Naive B cell (primary cell): ENCODE data around the gene CXCL9. TPM values are rescaled to one million over a fixed set of nuclear protein-coding genes. Genes with fewer than 3 reads are reported as not detected.
A peak's percentile ranks its signal among the peaks of the same experiment; 100 is the strongest.
"Not testable (repeated sequence)": the region's sequence is repeated elsewhere in the genome, so short reads cannot be mapped to it uniquely, and the experiment has no call there.

Experiments
- ATAC-seq, 2 donors: fragments of 150-1000 bp; cut with Tn5 transposase; 2 replicates each; pipeline ENCODE4 v1.10.0; 2021; ENCODE audit warnings: low read depth in 2 of 2, mild to moderate bottlenecking in 2 of 2, moderate library complexity in 2 of 2
- DNase-seq: peaks from one replicate; pipeline ENCODE4 v3.0.0; 2022
- H3K27ac Mint-ChIP-seq, 6 donors: one replicate each; pipeline ENCODE4 v1.8.0; 2020 to 2022; ENCODE audit warnings: mild to moderate bottlenecking in 6 of 6, mixed read lengths in 6 of 6, moderate library complexity in 5 of 6, inconsistent platforms in 2 of 6
- H3K27me3 Mint-ChIP-seq, 3 donors: one replicate each; pipeline ENCODE4 v1.8.0; 2021 to 2022; ENCODE audit warnings: mixed read lengths in 3 of 3, mild to moderate bottlenecking in 1 of 3
- H3K36me3 Mint-ChIP-seq, 2 donors: one replicate each; pipeline ENCODE4 v1.8.0; 2020 to 2022; ENCODE audit warnings: mixed read lengths in 2 of 2, inconsistent platforms in 1 of 2, mild to moderate bottlenecking in 1 of 2
- H3K4me1 Mint-ChIP-seq, 3 donors: one replicate each; pipeline ENCODE4 v1.8.0; 2020 to 2022; ENCODE audit warnings: mixed read lengths in 3 of 3, inconsistent platforms in 1 of 3, mild to moderate bottlenecking in 1 of 3, moderate library complexity in 1 of 3
- H3K4me3 Mint-ChIP-seq, 8 donors: one replicate each; pipeline ENCODE4 v1.8.0; 2020 to 2022; ENCODE audit warnings: mild to moderate bottlenecking in 8 of 8, mixed read lengths in 8 of 8, moderate library complexity in 8 of 8, inconsistent platforms in 2 of 8
- H3K9me3 Mint-ChIP-seq, 7 donors: one replicate each; pipeline ENCODE4 v1.8.0; 2020 to 2022; ENCODE audit warnings: mixed read lengths in 7 of 7, mild to moderate bottlenecking in 5 of 7, inconsistent platforms in 2 of 7, moderate library complexity in 1 of 7
- polyA plus RNA-seq, 6 donors: library from polyadenylated mRNA; unstranded; fragments of 300-500 nt; fragmentation: Illumina TruSeq; gene quantifications; one replicate each; pipeline ENCODE4 v1.2.3, GENCODE V29; 2021; ENCODE audit warnings: low read depth in 6 of 6

The CXCL9 gene
- polyA plus RNA-seq = not detected

DNA sequence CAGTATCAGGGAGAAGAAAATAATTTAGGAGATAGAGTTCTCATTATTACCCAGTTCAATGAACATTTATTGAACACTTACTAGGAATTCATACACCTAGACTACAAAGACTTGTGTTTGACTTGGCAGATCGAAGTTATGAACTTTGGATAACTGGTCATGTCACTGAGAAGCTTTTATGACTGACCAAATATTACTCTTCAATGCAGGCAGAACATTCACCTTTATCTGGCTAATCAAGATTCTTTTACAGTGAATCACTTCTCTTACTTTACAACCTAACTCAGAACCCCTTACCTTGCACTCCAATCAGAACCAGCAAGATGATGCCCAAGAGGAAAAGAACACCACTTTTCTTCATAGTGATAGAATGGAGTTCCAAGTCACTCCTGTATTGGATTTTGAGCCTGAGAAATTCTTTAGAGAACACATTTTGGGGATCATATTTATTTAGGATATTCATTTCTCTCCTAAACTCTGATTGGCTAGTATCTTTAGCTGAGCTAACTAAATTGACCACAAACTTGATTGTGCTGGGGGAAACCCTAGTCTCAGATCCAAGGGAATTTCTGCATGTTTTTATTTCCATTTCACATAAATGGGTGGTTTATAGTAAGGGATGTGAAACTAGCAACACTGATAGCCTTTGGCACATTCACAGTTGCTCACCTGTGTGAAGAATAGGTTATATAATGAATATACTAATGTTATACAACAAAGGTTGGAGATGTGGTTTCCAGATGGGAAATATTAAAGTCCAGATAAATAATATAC lies at the start of gene CXCL9:
Gene CXCL9, minus strand, starts transcription at position 421 of the 774 bp plus-strand sequence. Its CDS starts 60 bp downstream, at position 361.
- Mint-ChIP-seq H3K36me3 (no peaks in the 10 kb centered on the region), H3K4me3 (no peak within 1 kb of the TSS), H3K27ac (peak within 1 kb of the TSS in 1 of 6 donors; percentile 59), H3K9me3 (no peaks in the 10 kb centered on the region), H3K4me1 (peaks cover 0 to 10% (median 6%) of the 10 kb centered on the region in 3 donors), H3K27me3 (peaks cover 3 to 16% (median 8%) of the 10 kb centered on the region in 3 donors)
- DNase-seq (no peak), ATAC-seq (peak; percentile 30 to 32)

DNA sequence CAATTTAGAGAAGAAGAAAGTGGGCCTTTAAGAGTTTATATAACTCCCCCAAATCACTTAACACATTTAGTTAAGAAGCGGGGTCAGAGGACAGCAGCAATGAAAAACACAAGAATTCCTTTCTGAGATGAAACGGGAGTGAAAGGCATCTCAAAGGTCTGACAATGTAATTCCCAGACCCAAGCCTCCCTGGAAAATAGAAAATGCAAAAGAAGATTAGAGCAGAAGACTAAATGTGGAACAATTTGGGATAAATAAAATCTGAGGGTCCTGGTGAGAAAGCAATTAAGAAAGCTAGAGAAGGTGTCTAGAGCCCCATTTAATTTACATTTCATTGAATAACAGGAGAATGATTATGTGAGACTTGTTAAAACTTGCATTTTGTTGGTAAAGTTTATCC lies 48.1 kb upstream of the CXCL9 start:
- Mint-ChIP-seq H3K27ac (peak overlapping the region in 4 of 6 donors; percentile 12 to 73 (median 59)), H3K36me3 (no peaks in the 10 kb centered on the region), H3K4me1 (peaks cover 13 to 17% (median 16%) of the 10 kb centered on the region in 3 donors), H3K27me3 (no peaks in the 10 kb centered on the region), H3K4me3 (no peak overlapping the region), H3K9me3 (no peaks in the 10 kb centered on the region)
- DNase-seq (no peak), ATAC-seq (no peak)

DNA sequence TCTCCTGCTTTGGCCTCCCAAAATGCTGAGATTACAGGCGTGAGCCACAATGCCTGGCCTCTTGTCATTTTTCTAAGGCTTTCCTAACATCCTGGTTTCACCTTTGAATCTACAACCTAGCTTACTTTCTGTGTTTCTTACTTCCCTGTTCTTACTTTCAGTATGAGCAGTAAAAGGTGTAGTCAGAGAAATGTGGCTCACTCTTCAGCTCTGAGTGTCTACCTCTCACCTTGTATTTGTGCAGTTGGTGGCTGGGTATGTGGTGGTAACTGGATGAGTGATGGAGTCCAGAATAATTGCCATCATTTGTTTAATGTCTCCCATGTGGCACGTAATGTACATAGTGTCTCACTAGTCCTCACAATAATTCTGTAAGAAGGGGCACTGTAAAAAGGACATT lies 47.7 kb upstream of the CXCL9 start:
- H3K36me3 Mint-ChIP-seq = no peaks in the 10 kb centered on the region
- peak overlapping the region in 5 of 6 donors; percentile 58 to 91 (median 67) for H3K27ac Mint-ChIP-seq
- peak; percentile 99 for ATAC-seq
- peak overlapping the region in 1 of 8 donors; percentile 54 for H3K4me3 Mint-ChIP-seq
- H3K27me3 Mint-ChIP-seq = no peaks in the 10 kb centered on the region
- peaks cover 9 to 13% (median 12%) of the 10 kb centered on the region in 3 donors for H3K4me1 Mint-ChIP-seq
- DNase-seq = peak; percentile 40
- H3K9me3 Mint-ChIP-seq = no peaks in the 10 kb centered on the region

DNA sequence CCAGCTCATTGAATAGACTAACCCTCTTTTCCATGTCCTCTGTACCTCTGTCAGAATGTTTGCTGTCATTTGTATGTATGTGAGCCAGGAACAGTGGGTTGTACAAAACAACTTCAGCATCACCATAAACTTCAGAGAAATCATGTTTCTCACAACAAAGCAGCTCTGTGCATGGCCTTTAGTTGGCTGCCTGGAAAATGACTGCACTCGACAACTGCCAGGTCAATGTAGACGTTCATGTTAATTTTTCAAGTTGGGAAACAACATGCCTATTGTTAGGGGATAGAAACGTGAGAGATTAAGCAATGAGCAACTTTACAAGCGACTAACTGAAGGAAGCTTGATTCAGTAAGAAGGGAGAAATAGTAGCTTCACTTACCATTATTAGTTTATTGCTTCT lies 46.4 kb upstream of the CXCL9 start:
- no peak for ATAC-seq
- H3K36me3 Mint-ChIP-seq = no peaks in the 10 kb centered on the region
- no peaks in the 10 kb centered on the region for H3K27me3 Mint-ChIP-seq
- no peak overlapping the region for H3K27ac Mint-ChIP-seq
- H3K4me3 Mint-ChIP-seq = no peak overlapping the region
- peaks cover 8 to 10% (median 10%) of the 10 kb centered on the region in 3 donors for H3K4me1 Mint-ChIP-seq
- no peak for DNase-seq
- H3K9me3 Mint-ChIP-seq = no peaks in the 10 kb centered on the region

DNA sequence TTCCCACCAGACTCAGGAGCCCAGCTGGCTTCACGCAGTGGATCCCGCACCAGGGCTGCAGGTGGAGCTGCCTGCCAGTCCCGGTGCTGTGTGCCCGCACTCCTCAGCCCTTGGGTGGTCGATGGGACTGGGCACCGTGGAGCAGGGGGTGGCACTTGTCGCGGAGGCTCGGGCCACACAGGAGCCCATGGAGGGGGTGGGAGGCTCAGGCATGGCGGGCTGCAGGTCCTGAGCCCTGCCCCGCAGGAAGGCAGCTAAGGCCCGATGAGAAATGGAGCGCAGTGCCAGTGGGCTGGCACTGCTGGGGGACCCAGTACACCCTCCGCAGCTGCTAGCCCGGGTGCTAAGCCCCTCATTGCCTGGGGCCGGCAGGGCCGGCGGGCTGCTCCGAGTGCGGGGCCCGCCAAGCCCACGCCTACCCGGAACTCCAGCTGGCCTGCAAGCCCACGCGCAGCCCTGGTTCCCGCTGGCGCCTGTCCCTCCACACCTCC lies 43.3 kb upstream of the CXCL9 start:
- peaks cover 0 to 11% (median 5%) of the 10 kb centered on the region in 3 donors for H3K27me3 Mint-ChIP-seq
- not testable (repeated sequence) for DNase-seq, H3K4me3 Mint-ChIP-seq, H3K9me3 Mint-ChIP-seq, H3K4me1 Mint-ChIP-seq, H3K27ac Mint-ChIP-seq, ATAC-seq, H3K36me3 Mint-ChIP-seq

DNA sequence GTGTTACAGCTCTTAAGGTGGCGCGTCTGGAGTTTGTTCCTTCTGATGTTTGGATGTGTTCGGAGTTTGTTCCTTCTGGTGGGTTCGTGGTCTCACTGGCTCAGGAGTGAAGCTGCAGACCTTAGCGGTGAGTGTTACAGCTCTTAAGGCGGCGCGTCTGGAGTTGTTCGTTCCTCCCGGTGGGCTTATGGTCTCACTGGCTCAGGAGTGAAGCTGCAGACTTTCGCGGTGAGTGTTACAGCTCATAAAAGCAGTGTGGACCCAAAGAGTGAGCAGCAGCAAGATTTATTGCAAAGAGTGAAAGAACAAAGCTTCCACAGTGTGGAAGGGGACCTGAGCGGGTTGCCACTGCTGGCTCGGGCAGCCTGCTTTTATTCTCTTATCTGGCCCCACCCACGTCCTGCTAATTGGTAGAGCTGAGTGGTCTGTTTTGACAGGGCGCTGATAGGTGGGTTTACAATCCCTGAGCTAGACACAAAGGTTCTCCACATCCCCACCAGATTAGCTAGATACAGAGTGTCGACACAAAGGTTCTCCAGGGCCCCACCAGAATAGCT lies 42.6 kb upstream of the CXCL9 start:
- DNase-seq = not testable (repeated sequence)

DNA sequence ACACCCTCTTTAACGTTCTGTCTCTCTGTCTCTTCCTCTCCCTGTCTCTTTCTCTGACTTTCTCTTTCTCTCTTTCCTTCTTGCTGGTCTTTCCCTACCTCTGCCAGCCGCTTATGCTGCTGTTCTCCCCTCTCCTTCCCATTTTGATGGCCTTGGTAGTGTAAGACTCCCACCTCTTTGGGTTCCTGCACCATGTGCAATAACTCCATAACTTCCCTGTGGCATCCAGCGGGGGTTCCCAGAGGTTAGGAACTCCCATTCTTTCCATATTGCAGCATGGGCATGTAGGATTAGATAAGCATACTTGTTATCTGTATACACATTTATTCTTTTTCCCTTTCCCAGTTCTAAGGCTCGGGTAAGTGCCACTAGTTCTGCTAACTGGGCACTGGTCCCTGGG lies 37.4 kb upstream of the CXCL9 start:
- ATAC-seq, H3K9me3 Mint-ChIP-seq, H3K36me3 Mint-ChIP-seq, H3K27ac Mint-ChIP-seq, H3K4me1 Mint-ChIP-seq, DNase-seq: not testable (repeated sequence)
- Mint-ChIP-seq H3K4me3 (peak overlapping the region in 1 of 8 donors; percentile 8), H3K27me3 (peaks cover 10 to 31% (median 12%) of the 10 kb centered on the region in 3 donors)

More for the DNA sequence above, 42.6 kb upstream of the CXCL9 start:
- peaks cover 0 to 11% (median 5%) of the 10 kb centered on the region in 3 donors for H3K27me3 Mint-ChIP-seq
- H3K4me1 Mint-ChIP-seq, H3K27ac Mint-ChIP-seq, H3K4me3 Mint-ChIP-seq, H3K9me3 Mint-ChIP-seq, H3K36me3 Mint-ChIP-seq, ATAC-seq: not testable (repeated sequence)

DNA sequence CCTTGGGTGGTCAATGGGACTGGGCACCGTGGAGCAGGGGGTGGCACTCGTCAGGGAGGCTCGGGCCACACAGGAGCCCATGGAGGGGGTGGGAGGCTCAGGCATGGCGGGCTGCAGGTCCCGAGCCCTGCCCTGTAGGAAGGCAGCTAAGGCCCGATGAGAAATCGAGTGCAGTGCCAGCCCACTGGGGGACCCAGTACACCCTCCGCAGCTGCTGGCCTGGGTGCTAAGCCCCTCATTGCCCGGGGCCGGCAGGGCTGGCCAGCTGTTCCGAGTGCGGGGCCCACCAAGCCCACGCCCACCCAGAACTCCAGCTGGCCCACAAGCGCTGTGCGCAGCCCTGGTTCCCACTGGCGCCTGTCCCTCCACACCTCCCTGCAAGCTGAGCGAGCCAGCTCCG lies 36.0 kb upstream of the CXCL9 start:
- H3K36me3 Mint-ChIP-seq, H3K4me1 Mint-ChIP-seq, DNase-seq, H3K27ac Mint-ChIP-seq, H3K9me3 Mint-ChIP-seq, ATAC-seq, H3K4me3 Mint-ChIP-seq: not testable (repeated sequence)
- peaks cover 10 to 28% (median 12%) of the 10 kb centered on the region in 3 donors for H3K27me3 Mint-ChIP-seq

DNA sequence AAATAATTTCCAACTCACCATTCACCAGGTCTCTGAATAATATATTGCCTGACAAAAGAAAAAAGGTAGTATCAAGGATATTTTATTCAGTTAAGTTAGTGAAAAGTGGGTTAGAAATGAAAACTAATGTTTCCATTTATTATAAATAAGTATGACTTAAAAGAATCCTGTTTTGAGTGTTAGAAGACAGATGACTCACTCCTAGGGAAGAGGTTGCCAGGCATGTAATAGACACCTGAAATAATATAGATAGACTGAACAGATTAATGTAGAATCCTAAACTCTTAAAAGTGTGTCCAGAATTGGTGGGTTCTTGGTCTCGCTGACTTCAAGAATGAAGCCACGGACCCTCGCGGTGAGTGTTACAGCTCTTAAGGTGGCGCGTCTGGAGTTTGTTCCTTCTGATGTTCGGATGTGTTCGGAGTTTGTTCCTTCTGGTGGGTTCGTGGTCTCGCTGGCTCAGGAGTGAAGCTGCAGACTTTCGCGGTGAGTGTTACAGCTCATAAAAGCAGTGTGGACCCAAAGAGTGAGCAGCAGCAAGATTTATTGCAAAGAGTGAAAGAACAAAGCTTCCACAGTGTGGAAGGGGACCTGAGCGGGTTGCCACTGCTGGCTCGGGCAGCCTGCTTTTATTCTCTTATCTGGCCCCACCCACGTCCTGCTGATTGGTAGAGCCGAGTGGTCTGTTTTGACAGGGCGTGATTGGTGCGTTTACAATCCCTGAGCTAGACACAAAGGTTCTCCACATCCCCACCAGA lies 35.1 kb upstream of the CXCL9 start:
- H3K4me3 Mint-ChIP-seq, DNase-seq, H3K27ac Mint-ChIP-seq, H3K9me3 Mint-ChIP-seq, H3K36me3 Mint-ChIP-seq, H3K4me1 Mint-ChIP-seq, ATAC-seq: not testable (repeated sequence)
- H3K27me3 Mint-ChIP-seq = peaks cover 10 to 20% (median 12%) of the 10 kb centered on the region in 3 donors

DNA sequence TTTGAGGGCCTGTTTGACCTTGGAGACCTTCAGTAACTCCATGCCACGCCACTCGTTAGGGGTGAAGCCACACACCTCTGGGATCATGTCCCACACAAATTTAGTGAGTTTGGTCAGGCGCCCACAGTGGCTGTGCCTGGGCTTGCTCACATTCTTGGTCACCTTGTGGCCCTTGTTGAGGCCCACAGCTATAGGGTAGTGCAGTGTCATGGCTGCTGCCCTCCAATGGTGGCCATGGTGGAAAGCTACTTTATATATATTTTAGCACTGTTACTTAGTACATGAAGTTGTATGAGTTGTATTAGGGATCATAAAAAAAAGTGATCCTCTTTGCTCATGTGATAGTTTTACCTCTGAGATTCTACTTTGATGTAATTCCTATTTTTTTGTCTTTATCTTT lies 29.5 kb upstream of the CXCL9 start:
- no peak for ATAC-seq
- DNase-seq = no peak
- Mint-ChIP-seq H3K27ac (no peak overlapping the region), H3K27me3 (peaks cover 4 to 12% (median 10%) of the 10 kb centered on the region in 3 donors), H3K4me1 (no peaks in the 10 kb centered on the region), H3K4me3 (no peak overlapping the region), H3K36me3 (no peaks in the 10 kb centered on the region), H3K9me3 (no peaks in the 10 kb centered on the region)

DNA sequence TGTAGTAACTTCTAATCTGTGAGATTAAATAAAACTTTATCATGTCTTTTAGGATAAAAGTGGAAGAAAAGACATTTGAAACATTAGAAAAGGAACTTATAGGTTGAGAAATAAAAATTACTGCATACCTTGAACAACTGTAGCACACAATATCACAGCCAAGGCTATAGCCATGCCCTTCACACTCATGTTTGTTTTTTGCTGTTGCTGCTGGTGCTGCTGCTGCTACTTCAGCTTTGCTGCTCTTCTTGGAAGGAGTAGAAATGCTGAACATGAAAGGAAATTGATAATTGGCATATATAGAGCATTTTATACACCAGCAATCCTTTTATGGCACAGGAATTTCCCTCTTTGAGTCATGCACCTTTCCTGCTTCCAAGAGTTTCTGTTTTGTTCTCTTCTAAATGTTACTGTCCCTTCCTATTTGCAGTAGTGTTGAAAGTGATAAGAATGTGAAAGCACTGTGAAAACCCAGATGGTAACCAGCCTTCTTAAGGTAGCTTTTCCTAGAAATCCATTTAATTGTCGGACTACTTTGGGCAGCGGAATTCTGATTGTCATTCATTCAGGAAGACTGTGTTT lies 28.6 kb upstream of the CXCL9 start, which contains the start of gene CXCL11:
Gene CXCL11, minus strand, starts transcription at position 272 of the 582 bp plus-strand sequence. Its CDS starts 83 bp downstream, at position 189.
- Mint-ChIP-seq H3K27me3 (peaks cover 4 to 6% (median 5%) of the 10 kb centered on the region in 3 donors), H3K27ac (no peak within 1 kb of the TSS), H3K4me3 (no peak within 1 kb of the TSS), H3K4me1 (no peaks in the 10 kb centered on the region), H3K36me3 (no peaks in the 10 kb centered on the region), H3K9me3 (no peaks in the 10 kb centered on the region)
- ATAC-seq (no peak), DNase-seq (no peak)

DNA sequence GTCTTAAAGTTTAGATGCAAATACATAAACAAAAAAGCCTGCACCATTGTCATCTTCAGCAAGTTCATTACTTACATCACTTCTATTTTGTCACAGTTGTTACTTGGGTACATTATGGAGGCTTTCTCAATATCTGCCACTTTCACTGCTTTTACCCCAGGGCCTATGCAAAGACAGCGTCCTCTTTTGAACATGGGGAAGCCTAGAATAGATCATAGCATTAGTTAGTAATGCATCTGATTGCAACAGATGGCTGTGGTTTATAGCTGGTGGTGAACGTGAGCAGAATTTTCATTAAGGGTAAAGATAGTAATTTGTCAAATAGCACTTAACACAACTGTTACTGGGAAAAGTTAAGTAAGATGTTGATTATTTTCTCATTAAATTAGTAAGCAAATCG lies 27.8 kb upstream of the CXCL9 start:
- peaks cover 0 to 7% (median 4%) of the 10 kb centered on the region in 3 donors for H3K27me3 Mint-ChIP-seq
- peaks cover 0 to 1% (median 0%) of the 10 kb centered on the region in 3 donors for H3K4me1 Mint-ChIP-seq
- no peak for ATAC-seq
- H3K36me3 Mint-ChIP-seq = no peaks in the 10 kb centered on the region
- no peak overlapping the region for H3K27ac Mint-ChIP-seq
- H3K9me3 Mint-ChIP-seq = no peaks in the 10 kb centered on the region
- H3K4me3 Mint-ChIP-seq = no peak overlapping the region
- no peak for DNase-seq

DNA sequence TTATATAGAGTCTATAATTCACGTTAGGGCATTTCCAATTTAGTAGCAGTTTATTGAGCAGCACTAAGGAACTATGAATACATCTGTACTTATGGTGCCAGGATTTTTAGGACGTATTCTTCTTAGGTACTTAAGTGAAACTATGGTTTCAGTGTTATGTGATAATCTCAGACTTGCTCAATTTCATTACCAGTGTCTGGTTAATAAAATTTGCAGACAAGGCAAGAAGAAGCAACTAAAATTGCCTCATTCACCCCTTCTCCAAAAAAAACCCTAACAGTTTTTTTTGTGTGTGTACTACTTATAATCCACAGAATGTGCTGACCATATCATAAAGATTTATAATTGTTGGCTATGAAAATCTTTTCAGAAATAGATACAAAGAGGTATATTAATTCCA lies 22.0 kb upstream of the CXCL9 start:
- Mint-ChIP-seq H3K36me3 (no peaks in the 10 kb centered on the region), H3K27me3 (peaks cover 0 to 11% (median 3%) of the 10 kb centered on the region in 3 donors), H3K4me3 (no peak overlapping the region), H3K27ac (no peak overlapping the region), H3K4me1 (peaks cover 12 to 23% (median 15%) of the 10 kb centered on the region in 3 donors), H3K9me3 (no peaks in the 10 kb centered on the region)
- DNase-seq = no peak
- no peak for ATAC-seq
